HEK293T (cell line): Measurements from ENCODE around the gene HS6ST2.

Source experiments
- BHLHE40 ChIP-seq: fragments of 450-650 bp; IDR thresholded peaks from 2 replicates; pipeline ENCODE4 v1.6.1; 2016; ENCODE audit warnings: mild to moderate bottlenecking, moderate library complexity, borderline replicate concordance
- ELF4 ChIP-seq: fragments of 450-650 bp; IDR thresholded peaks from 2 replicates; pipeline ENCODE4 v1.6.1; 2017; ENCODE audit warnings: antibody characterized with exemption
- FOXA1 ChIP-seq: fragments of 450-650 bp; IDR thresholded peaks from 2 replicates; pipeline ENCODE4 v1.6.1; 2016; ENCODE audit warnings: mild to moderate bottlenecking
- SUZ12 ChIP-seq: fragments of 450-650 bp; IDR thresholded peaks from 2 replicates; pipeline ENCODE4 v1.6.1; 2016; ENCODE audit warnings: mild to moderate bottlenecking

DNA sequence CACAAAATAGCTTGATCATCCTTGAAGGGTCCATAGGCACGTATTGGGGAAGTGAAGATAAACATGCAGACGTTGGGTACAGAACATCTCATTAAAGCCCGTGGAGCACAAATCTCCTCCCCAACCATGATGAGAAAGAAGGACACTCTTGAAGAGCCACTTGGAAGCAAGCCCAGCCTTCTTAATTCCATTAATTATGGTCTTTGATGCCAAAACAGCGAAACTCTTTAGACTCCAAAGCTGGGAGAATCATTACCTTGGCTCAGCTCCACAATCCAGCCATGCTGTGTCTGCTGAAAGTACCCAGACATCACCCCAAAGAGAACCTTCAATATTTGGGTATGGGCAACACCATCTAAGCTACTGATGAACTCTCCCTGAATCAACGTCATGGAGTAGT is 300.6 kb downstream of the HS6ST2 start:
- TF ChIP-seq BHLHE40 (no peak), FOXA1 (no peak), SUZ12 (no peak), ELF4 (no peak)
